NCI-H2196 treated with DMSO at 0.1 percent for 48 hours (cell line): Measurements from ENCODE around the gene NT5DC3.
"Not testable (repeated sequence)": the region's sequence is repeated elsewhere in the genome, so short reads cannot be mapped to it uniquely, and the experiment has no call there.

Experiments used
- DNase-seq: peaks from one replicate; lab custom pipeline; 2025; ENCODE audit not compliant: unreplicated experiment; lab: John Stamatoyannopoulos, UW

Gene NT5DC3

DNA sequence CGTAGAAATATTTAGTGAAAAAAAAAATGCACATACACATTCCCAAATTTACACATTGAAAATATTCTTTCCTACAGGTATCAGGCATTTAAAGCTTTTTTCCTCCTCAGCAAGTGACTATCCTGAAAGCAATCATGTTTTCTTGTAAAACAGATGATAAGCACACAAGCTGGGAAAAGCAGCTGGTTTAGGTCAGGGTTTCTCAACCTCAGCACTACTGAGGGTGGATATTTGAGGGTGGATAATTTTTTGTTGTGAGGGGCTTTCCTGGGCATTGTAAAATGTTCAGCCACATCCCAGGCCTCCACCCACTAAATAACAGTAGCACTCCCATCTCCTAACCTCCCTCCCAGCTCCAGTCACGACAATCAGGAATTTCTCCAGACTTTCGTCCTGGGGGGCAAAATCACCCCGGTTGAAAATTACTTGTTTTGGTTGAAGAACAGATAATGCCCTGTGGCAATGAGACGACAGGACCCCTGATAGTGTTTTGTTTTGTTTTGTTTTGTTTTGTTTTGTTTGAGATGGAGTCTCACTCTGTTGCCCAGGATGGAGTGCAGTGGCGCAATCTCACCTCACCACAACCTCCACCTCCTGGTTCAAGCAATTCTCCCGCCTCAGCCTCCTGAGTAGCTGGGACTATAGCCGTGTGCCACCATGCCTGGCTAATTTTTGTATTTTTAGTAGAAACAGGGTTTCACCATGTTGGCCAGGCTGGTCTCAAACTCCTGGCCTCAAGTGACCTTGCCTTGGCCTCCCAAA, 15.0 kb upstream of the NT5DC3 start:
- DNase-seq: no peak

DNA sequence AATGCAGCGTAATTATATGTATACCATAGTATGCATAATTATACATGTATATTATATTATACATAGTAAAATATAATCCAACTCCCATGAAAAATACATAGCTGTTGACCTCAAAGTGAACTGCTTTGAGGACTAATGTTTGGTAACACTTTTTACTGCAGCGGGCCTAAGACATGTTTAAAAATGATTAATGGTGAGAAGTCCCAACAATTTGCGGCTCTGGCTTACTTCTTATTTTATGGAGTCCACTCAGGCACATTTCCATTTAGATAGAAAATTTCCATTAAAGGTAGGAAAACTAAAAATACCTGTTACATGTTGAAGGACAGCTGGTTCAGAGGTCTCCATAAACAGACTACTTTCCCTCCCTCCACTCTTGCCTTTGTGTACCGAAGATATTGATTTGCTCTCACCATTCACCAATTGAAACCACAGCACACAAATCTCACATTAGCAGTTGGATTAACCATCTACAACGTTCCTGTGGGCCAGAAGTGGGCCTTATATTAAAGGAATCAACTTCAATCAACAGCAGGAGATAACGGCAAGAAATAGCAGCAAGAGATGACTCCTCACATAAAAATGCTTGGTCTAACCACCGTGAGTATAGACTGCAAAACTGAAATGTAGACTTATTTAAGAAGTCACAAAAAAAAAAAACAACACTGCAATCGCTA, 14.1 kb upstream of the NT5DC3 start:
- DNase-seq: no peak

DNA sequence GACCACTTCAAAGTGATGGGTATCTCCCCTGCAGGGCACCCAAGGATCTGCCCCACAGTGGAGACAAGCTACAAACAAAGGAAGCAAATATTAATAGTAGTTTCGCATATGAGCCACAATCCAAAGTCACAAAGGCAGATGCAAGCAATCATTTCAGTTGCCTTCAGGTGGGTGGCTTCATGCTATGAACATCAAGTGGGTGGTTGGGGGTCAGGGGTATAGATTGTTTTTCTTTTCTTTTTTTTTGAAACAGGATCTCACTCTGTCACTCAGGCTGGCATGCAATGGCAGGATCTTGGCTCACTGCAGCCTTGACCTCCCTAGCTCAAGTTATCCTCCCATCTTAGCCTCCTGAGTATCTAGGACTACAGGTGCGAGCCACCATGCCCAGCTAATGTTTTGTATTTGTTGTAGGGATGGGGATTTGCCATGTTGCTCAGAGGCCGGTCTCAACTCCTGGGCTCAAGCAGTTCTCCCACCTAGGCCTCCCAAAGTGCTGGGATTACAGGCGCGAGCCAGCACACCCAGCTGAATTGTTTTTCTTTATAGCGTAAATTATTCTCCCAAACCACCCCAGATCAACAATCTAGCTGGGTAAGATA, 13.4 kb upstream of the NT5DC3 start:
- no peak for DNase-seq

DNA sequence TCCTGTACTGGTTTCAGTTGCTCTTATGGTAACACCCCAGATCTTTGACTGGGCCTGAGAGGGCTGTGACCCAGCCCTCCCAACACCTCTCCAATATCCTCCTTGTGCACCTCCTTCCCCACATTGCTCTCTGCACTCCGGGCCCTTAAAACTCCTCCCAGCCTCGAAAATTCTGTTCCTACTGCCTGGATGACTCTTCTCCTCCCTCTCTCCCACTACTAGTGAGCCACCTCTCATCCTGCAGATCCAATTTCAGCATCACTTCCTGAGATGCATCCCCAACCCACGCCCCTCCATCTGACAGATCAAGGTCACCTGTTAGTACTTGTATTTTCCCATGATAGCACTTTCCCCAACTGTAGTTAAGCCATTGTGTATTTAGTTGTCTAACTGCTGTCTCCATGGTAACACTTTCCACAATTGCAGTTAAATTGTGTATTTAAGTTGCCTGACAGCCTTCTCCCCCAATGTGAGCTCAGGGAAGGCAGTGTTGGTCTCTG, 11.5 kb upstream of the NT5DC3 start:
- peak; percentile 52 for DNase-seq

DNA sequence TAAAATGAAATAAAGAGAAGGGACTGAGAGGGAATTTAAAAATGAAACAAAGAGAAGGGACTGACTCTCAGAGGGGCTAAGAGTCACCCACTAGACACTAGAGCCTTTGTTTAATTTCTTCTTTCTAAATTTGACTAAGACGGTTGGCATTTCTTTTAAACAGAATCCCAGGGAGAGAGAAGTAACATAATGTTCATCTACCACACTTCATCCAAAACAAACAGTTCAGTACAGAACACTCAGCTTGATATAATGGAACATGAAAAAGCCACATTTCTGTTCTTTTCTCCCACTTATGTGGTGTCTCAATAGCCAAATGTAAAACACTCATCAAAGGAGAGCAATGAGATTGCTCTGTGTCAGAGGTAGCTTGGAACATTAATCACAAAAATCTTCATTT, 10.1 kb upstream of the NT5DC3 start:
- DNase-seq: no peak

DNA sequence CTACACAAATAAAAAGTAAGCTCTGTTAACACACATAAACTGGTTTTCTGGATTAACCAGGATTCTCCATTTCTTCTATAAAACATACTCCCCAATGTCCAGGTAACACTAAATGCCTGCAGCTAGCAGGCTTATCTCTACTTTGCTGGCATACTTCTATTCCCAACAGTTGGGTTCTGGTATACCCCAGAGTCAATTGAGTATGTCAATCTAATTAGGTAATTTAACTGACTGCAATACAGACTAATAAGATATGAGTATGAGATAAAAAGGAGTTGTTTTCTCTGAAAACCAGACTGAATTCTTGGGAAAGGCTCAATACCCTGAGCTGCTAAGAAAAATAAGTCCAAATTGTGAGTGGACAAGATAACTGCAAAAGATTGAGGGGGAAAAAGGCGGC, 9.4 kb upstream of the NT5DC3 start:
- DNase-seq: no peak

DNA sequence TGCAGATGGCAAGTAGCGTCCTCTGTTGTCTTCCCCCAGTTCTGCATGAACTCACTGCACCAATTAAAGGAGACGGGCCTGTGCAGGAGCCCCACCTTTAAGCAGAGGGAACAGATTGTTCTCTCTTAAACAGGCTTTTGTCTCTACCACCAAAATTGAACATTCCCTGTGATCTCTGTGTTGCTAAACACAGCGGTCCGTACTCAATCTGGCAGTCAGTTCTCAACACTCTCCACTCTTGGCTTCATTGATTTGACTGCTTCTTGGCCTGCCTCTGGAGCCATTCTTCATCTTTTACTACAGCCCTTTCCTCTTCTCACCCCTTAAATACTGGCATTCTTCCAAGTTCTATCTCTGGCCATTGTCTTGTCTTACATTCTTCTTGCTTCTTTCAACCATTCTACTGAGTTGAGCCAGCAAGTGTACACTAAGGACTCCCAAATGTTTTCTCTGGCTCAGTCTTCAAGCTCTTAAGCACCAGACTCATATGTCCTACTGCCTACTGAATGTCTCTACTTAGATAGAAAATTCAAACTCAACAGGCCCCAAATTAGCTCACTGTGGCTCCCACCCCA, 8.0 kb upstream of the NT5DC3 start:
- DNase-seq: no peak

DNA sequence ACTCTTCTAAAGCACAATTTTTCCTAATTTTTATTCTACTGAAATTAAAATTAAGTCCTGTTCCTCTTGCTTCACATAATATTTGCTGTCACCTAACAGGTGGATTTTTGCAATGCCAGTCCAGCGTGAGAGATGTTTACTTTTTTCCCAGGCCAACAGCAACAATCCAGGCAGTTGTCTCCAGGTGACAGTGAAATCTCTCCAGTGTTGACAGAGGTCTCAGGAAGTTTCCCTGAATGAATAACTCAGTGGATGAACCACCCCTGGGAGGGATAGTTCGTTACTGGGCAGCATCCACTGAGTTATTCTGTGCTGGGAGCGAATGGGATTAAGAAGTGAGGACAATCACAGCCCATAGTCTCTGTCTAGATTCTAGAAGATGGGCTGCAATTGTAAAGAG, 7.1 kb upstream of the NT5DC3 start:
- no peak for DNase-seq

DNA sequence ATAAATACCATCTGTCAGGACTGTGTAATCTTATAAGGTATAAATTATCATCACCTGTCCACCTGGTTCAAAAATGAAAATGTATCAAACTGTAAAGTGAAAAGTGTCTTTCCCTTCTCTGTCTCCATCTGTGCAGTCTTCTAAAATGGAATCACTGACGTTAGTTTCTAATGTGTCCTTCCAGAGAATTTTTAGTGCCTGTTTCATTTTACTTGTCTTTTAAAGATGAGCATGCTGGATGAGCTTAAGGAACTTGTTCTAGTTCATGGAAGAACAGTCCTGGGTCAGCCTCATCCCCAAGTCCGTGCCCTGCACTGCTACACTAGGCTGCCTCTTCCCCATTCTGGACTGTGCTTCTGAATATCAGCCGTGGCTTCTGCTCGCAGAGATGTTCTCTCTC, 5.4 kb upstream of the NT5DC3 start:
- DNase-seq: no peak

DNA sequence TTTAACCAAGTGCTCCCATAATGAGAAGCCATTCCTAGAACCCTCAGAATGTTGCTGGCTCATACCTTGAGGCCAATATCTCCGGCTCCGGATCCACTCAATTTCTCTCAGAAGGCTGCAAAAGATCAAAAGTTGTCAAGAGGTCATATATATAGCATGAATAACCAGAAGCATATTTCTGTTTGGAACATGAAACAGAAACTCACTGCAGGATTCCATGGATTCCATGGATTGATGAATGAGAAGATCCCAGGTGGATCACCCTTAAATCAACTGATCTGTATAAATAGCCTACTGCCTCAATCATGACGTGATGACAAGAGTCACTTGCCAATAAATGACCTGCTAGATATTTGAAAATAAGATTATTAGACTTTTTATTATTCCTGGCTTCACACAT, 3.3 kb upstream of the NT5DC3 start:
- DNase-seq: no peak

DNA sequence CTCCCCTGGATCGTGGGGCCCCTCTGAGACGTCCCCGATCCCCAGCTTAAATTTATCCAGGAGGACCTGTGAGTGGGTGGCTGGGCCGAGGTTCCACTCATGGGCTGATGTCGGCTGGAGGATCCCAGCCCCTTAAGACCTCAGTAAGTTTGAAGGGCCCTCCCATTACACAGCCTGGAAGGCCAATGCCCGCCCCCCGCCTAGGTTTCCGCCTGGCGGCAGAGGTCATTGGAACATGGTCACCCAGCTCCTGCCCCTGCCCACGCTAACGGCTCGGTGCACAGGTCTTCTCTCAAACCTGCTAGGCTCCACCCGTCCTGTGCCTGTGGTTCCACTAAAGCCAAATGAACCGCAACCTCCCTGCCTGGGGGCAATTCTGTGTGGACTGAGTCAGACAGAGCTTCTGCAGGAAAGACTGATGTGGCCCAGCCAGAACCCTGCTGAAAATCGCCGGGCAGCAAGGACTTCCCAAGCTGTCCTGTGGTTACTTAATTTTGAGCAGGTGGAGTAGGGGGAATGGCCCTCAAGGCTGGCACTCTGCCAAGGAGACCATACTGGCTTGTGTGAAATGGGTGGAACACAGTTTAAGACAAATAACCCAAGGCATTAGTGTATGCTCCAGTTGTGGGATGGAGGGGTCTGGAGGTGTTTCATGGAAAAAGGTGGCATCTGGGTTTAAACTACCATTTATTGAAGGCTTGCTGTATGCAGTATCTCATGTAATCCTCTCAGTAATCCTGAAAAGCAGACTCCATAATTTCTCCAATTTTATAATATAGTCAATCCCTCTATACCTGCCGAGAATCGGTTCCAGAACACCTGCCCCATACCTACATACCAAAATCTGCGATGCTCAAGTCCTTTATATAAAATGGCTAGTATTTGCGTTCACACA, 903 bp upstream of the NT5DC3 start:
- no peak for DNase-seq

DNA sequence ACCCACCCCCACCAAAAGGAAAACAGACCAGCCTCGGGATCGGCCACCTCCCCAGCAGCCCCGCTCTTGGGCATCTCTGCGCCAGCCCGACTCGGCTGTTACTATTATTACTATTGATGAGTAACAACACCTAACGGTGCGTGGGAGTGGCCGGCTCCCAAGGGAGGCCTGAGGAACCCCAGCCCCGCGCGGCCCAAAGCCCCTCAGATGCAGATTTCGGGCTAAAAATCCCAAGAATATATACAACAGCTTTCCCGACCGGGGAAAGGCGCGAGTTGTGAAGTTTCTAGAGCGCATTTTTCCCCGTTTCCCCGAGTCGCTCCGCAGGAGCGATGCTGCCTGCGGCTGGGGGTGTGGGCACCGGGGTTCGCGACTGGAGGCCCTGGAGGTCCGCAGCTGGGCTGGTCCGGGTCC, 565 bp downstream of the NT5DC3 start:
- DNase-seq: no peak

DNA sequence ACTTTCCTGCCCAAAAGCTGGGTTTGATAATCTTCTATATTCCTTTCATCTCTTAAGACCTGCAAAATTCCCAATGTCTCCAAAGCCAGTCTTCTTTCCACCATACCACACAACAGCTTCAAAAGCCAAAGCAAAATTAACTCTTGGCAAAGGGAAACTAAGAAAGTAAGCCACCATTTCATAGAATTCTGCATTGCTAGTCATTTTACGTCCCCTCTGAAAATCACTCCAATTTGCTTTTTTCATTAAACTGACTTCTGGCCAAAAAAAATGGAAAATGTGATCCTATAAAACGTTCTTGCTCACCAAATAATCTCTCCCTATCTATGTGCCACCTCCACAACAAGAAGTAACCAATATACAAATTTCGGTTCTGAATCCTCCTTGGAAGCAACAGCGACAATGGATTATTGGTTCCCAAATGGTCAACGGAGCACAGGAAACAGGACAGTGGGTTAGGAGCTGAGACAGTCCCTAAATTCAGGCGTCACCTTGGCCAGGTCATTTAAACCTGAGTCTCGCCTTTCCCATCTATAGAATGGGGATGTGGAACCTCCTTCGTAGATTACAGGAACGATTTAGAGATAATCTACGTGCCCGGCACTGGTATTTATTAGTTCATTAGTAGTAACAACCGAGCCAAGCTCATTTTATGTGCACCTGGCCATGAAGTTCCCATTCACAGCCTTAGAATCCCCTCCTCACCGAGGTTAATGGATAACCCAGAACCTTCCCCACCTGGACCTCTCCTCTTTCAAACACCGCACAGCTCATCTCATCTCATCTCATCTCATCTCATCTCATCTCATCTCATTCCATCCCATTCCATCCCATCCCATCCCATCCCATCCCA, 1.2 kb downstream of the NT5DC3 start:
- no peak for DNase-seq

DNA sequence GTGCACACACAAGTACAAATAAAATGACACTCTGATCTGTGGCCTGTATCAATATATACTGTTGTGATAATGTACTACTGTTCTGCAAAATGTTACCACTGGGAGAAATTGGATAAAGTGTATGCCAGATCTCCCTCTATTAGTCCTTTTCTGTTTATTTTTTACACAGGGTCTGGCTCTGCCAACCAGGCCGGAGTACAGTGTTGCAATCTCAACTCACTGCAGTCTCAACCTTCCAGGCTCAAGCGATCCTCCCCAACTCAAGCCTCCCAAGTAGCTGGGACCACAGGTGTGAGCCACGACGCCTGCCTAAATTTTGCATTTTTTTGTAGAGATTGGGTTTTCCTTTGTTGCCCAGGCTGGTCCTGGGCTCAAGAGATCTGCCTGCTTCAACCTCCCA, 1.9 kb downstream of the NT5DC3 start:
- no peak for DNase-seq

DNA sequence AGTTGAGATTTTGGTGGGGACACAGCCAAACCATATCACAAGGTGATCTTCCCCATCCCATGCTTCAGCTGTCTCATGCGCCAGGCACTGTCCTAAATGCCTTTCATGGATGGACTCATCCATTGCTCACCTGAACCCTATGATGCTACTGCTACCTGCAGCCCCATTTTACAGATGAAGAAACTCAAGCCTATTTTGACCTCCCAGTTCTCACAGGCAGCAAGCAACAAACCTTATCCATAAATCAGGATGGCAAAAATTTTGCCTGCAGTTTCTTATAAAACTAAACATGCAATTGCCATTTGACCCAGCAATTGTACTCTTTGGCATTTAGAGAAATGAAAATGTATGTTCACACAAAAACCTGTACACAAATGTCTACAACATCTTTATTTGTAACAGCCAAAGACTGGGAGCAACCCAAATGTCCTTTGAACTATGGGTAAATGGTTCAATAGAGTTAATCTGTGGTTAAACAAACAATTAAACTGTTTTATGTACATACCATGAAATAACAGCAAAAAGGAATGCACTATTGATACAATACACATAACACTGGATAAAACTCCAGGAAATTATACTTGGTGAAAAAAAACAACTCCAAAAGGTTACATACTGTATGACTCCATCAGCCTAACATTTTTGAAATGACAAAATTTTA, 2.6 kb downstream of the NT5DC3 start:
- DNase-seq: no peak

DNA sequence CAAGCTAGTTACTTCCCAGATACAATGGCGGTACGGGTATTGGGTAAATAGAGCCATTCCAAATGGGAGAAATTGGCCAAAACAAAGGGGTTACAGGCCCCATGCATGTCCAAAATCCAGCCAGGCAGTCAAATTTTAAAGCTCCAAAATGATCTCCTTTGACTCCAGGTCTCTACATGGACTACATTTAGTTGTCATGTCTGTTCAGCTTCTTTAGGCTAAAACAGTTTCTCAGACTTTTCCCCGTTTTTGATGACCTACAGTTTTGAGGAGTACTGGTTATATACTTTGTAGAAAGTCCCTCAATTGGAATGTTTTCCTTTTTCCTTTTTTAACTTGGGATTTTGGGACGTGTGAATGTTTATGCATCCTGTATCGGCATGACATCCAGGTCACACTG, 4.7 kb downstream of the NT5DC3 start:
- no peak for DNase-seq

DNA sequence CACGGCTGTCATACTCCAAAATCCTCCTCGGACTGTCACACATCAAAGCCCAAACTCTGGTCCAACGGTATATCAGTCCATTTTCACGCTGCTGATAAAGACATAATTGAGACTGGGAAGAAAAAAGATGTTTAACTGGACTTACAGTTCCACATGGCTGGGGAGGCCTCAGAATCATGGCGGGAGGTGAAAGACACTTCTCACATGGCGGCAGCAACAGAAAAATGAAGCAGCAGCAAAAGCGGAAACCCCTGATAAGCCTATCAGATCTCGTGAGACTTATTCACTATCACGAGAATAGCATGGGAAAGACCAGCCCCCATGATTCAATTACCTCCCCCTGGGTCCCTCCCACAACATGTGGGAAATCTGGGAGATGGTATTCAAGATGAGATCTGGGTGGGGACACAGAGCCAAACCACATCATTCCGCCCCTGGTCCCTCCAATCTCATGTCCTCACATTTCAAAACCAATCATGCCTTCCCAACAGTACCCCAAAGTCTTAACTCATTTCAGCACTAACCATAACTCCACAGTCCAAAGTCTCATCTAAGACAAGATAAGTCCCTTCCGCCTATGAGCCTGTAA, 5.2 kb downstream of the NT5DC3 start:
- DNase-seq: not testable (repeated sequence)

DNA sequence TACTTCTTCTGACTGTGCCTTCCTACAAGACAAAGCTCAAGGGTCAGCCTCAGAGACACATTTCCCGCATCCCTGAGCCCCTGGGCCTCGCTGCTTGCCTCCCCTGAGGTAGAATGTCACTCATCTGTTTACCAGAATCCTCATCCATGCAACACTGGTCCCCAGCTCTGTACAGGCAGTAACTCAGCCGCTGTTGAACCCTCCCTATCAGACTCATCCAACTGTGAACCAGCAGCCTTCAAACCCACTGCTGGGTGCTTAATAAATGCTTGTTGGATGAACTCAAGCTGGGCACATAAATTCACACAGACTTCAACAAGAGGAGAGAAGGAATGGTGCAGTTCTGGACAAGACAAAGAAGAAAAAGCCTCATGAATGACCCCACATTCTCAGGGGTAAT, 6.1 kb downstream of the NT5DC3 start:
- no peak for DNase-seq

DNA sequence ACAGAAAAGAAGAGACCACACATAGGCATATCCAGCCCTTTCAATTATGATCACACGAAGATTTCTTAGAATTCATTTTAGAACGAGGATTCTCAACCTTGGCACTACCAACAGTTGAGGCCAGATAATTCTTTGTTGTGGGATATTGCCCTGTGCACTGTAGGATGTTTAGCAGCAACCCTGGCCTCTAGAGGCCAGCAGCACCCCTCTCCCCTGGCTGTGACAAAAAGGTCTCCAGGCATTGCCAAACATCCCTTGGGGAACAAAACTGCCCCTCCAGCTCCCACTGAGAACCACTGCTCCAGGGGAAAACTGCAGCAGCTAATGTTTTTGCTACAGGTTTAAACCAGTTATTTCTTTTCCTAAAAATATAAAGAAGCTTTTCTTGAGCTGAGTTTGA, 7.1 kb downstream of the NT5DC3 start:
- no peak for DNase-seq
